Gastroesophageal sphincter (tissue), 4 donors: ENCODE results near the gene PPP1R14B. TPM values are rescaled to one million over a fixed set of nuclear protein-coding genes. Genes with fewer than 3 reads are reported as not detected.
"Not testable (repeated sequence)": the region's sequence is repeated elsewhere in the genome, so short reads cannot be mapped to it uniquely, and the experiment has no call there.

ENCODE experiments used
- ATAC-seq: fragments of 150-250 bp; one replicate; pipeline ENCODE4 v1.9.1; 2016; ENCODE audit warnings: mild to moderate bottlenecking, moderate library complexity
- H3K27ac ChIP-seq, 4 donors: fragments of 200-600 bp; sonication (generic) in 3 of 4; 1 replicate in 3 of 4; 2 replicates in 1 of 4; pipeline ENCODE4 v1.5.1; 2016 to 2019
- H3K27me3 ChIP-seq: fragments of 200-600 bp; sonication (generic); one replicate; pipeline ENCODE4 v1.5.1; 2019
- H3K36me3 ChIP-seq, 2 donors: fragments of 200-600 bp; sonication (generic); one replicate each; pipeline ENCODE4 v1.5.1; 2019; ENCODE audit warnings: control low read depth in 1 of 2
- H3K4me1 ChIP-seq, 3 donors: fragments of 200-600 bp; sonication (generic); 1 replicate in 2 of 3; 2 replicates in 1 of 3; pipeline ENCODE4 v1.5.1; 2016 to 2019; ENCODE audit warnings: control low read depth in 2 of 3
- H3K4me3 ChIP-seq, 2 donors: fragments of 200-600 bp; sonication (generic); one replicate each; pipeline ENCODE4 v1.5.1; 2019; ENCODE audit warnings: mild to moderate bottlenecking in 1 of 2, moderate library complexity in 1 of 2
- H3K9me3 ChIP-seq, 3 donors: fragments of 200-600 bp; sonication (generic); one replicate each; pipeline ENCODE4 v1.5.1; 2017 to 2019; ENCODE audit warnings: control low read depth in 2 of 3
- EP300 ChIP-seq: sonication (generic); formaldehyde crosslinking; IDR thresholded peaks from one replicate; pipeline ENCODE4 v1.6.1; 2017; ENCODE audit warnings: antibody characterized with exemption, mild to moderate bottlenecking
- POLR2A ChIP-seq, 2 donors: fragments of 450-650 bp; IDR thresholded peaks; one replicate each; pipeline ENCODE4 v1.6.1; 2017; ENCODE audit warnings: antibody characterized with exemption in 2 of 2, mild to moderate bottlenecking in 2 of 2, moderate library complexity in 1 of 2
- POLR2AphosphoS5 ChIP-seq: sonication (generic); formaldehyde crosslinking; IDR thresholded peaks from one replicate; pipeline ENCODE4 v1.6.1; 2017; ENCODE audit warnings: antibody characterized with exemption
- WGBS, 2 donors: methylation state at CpG; one replicate each; pipeline ENCODE4 v1.1.5; 2018; ENCODE audit warnings: low coverage in 1 of 2; 5-methylcytosine and 5-hydroxymethylcytosine counted together
- total RNA-seq, 4 donors: library from RNA; depleted of rRNA; stranded (reverse); fragments of >200 nt; gene quantifications; one replicate each; pipeline ENCODE4 v1.1.0, GENCODE V29; 2016
- TF ChIP-seq, protein P1 (sequence below), 4 experiments: fragments of 200-600 bp in 2 of 4; fragments of 450-650 bp in 2 of 4; sonication (generic) in 1 of 4; IDR thresholded peaks; one replicate each; pipeline ENCODE4 v1.5.1; 2017 to 2019; ENCODE audit warnings: antibody characterized with exemption in 4 of 4, mild to moderate bottlenecking in 2 of 4, moderate library complexity in 2 of 4

Gene PPP1R14B
- total RNA-seq, 4 donors from 2014 or later: 37.2 to 123 (median 70.9) TPM

DNA sequence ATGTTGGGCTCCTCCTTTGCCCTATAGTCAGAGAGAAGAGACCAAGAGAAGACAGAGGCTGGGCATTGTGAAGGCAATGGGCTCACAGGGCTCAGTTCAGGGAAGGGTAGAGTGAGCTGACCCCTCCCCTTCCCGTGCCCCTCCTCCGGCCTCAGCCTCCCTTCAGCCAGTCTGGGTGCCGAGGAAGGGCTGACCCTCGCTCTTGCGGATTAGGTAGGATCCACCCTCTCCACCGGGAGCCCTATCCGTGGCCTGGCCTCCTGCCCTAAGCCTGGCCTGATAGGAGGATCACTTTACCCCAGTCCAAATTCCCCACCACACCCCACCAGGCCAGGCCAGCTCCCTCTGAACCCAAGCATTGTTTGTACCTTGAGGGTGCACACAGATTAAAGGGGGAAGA is 1.8 kb upstream of the PPP1R14B start:
- H3K4me3 ChIP-seq: no peak overlapping the region
- 60 to 71% methylated on average over 4 of the region's 7 CpGs for WGBS, 2 donors
- no peak overlapping the region for H3K27ac ChIP-seq
- TF ChIP-seq, protein P1, sequence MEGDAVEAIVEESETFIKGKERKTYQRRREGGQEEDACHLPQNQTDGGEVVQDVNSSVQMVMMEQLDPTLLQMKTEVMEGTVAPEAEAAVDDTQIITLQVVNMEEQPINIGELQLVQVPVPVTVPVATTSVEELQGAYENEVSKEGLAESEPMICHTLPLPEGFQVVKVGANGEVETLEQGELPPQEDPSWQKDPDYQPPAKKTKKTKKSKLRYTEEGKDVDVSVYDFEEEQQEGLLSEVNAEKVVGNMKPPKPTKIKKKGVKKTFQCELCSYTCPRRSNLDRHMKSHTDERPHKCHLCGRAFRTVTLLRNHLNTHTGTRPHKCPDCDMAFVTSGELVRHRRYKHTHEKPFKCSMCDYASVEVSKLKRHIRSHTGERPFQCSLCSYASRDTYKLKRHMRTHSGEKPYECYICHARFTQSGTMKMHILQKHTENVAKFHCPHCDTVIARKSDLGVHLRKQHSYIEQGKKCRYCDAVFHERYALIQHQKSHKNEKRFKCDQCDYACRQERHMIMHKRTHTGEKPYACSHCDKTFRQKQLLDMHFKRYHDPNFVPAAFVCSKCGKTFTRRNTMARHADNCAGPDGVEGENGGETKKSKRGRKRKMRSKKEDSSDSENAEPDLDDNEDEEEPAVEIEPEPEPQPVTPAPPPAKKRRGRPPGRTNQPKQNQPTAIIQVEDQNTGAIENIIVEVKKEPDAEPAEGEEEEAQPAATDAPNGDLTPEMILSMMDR (IDR thresholded peaks at IDR 0.05): no peak
- no peak for TF ChIP-seq POLR2AphosphoS5
- TF ChIP-seq EP300: no peak
- TF ChIP-seq POLR2A (IDR thresholded peaks at IDR 0.05): no peak
- H3K4me1 ChIP-seq: peaks cover 0 to 59% (median 44%) of the 10 kb centered on the region in 3 donors
- H3K9me3 ChIP-seq: no peaks in the 10 kb centered on the region
- H3K27me3 ChIP-seq: no peaks in the 10 kb centered on the region
- no peak for ATAC-seq
- peaks cover 0 to 8% of the 10 kb centered on the region in 2 donors for H3K36me3 ChIP-seq

DNA sequence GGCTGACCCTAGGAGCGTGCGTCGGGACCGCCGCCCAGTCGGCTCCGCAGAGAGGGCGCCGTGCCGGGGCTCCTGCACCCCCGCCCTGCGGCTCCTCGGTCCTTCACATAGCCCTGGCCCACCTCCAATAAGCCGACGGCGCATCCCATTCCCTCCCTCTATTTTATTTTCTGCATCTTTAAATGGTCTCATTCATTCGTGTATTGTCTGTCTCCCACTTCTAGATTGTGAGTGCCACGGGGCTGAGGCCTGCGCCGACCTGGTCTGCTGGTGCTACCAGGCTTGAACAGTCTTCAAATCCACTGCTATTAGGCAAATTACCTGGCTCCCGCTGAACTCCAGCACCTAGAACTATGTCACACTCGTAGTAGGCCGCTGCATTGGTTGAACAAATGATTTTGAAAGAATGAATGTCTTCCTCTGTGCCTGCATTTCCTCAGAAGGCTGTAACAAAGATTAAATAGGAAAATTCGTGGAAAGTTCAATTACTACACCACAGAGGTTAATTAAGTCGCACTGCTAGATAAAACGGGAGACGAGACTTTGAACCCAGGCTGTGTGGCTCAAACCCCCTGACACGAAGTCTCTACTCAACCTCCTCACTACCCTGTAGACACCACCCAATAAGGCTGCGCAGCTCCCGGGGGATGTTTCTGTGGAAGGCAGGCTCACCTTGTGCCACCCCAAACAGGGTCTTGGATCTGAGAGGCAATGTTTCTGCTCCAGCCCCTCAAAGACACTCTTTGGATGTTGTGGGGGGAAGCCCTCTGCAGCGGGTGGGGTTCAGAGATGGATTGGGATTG is 1.2 kb upstream of the PPP1R14B start:
- H3K4me3 ChIP-seq: peak overlapping the region; percentile 55 to 69
- H3K27ac ChIP-seq: peak overlapping the region in 3 of 4 donors; percentile 87 to 92 (median 88)
- no peaks in the 10 kb centered on the region for H3K27me3 ChIP-seq
- WGBS, 2 donors: 21 to 69% methylated on average over 9 to 24 of the region's 31 CpGs
- peaks cover 0 to 15% of the 10 kb centered on the region in 2 donors for H3K36me3 ChIP-seq
- no peaks in the 10 kb centered on the region for H3K9me3 ChIP-seq
- no peak for ATAC-seq
- peaks cover 0 to 59% (median 44%) of the 10 kb centered on the region in 3 donors for H3K4me1 ChIP-seq
- no peak for TF ChIP-seq POLR2A (IDR thresholded peaks at IDR 0.05)
- TF ChIP-seq, protein P1 (IDR thresholded peaks at IDR 0.05): no peak
- TF ChIP-seq EP300: no peak
- TF ChIP-seq POLR2AphosphoS5: no peak

DNA sequence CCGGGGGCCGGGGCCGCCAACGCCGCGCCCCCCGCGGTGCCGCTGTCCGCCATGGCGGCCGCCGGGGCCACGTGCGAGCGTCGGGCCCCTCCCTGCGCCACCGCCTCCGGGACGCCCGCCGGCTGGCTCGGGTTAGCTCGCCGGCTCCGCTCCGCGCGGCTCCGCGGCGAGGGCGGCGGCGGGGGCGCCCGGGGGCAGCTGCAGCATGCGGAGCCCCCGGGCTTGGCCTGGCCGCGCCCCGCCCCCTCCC is 197 bp downstream of the PPP1R14B start:
- H3K9me3 ChIP-seq, H3K27me3 ChIP-seq: not testable (repeated sequence)
- peaks cover 0 to 58% (median 43%) of the 10 kb centered on the region in 3 donors for H3K4me1 ChIP-seq
- peak overlapping the region in 3 of 4 donors; percentile 87 to 92 (median 88) for H3K27ac ChIP-seq
- WGBS, 2 donors: no CpG with 5 or more reads among the region's 43 CpGs
- peak overlapping the region; percentile 55 to 69 for H3K4me3 ChIP-seq
- peaks cover 0 to 15% of the 10 kb centered on the region in 2 donors for H3K36me3 ChIP-seq
- peak; percentile 6 for ATAC-seq

DNA sequence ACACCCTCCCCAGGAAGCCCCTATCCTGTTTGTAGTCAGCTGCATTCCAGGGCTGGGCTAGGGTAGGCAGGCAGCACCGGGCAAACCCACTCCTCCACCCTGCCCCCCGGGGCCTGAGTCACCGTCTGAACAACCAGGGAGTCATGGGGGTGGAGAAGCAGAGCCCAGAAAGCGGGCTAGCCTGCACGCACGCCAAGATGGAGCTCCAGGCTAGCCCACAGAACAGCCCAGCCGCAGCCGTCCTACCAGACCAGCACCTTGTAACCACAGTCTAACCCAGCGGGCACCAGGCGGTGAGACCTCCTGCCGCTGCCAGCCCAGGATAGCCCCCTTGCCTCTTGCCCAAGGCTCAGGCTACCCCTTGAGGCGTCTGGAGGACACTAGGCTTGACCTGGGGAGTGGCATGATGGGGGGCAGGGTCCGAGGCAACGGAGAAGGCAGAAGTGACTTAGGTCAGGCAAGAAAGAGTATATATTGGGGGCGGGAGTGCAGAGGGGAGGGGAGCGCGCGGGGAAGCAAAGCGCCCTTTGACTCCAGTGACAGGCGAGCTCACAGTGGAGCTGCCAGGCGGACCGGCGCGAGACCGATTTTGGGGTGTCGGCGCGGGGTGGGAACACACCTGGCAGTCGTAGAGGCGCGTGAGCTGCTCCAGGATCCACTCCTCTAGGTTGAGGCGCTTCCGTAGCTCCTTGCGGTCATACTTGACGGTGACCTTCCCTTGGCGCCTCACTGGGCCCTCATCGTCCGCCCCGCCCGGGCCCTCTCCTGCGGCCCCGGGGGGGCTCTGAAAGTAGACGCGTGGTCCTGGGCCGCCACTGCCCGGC is 734 bp downstream of the PPP1R14B start:
- peaks cover 0 to 55% (median 43%) of the 10 kb centered on the region in 3 donors for H3K4me1 ChIP-seq
- peaks cover 0 to 15% of the 10 kb centered on the region in 2 donors for H3K36me3 ChIP-seq
- no peaks in the 10 kb centered on the region for H3K27me3 ChIP-seq
- H3K27ac ChIP-seq: peak overlapping the region; percentile 22 to 92 (median 88)
- no peaks in the 10 kb centered on the region for H3K9me3 ChIP-seq
- WGBS, 2 donors: 0% methylated on average over 2 to 18 of the region's 46 CpGs
- H3K4me3 ChIP-seq: peak overlapping the region; percentile 52 to 69
- TF ChIP-seq, protein P1 (IDR thresholded peaks at IDR 0.05): no peak
- TF ChIP-seq EP300 (no peak), POLR2AphosphoS5 (peak; percentile 5), POLR2A (IDR thresholded peaks at IDR 0.05) (no peak)
- no peak for ATAC-seq

DNA sequence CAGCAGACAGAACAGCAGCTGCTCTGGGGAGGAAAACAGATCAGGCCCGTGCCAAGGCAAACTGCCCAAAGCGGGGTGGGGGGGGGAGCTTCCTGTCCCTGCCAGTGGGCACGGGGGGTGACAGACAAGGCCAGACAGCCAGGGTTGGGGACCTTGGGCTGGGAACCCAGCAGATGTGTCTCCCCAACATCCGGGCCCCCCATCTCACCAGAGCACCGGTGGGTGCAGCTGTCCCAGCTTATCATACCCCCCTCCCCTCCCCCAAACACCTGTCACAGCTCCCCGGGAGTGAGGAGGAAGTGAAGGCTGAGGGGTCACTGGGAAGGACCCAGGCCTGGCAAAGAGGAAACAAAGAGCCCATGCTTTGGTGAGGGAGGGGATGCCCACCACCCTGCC is 1.3 kb downstream of the PPP1R14B start:
- no peak for TF ChIP-seq POLR2AphosphoS5
- no peak for TF ChIP-seq POLR2A (IDR thresholded peaks at IDR 0.05)
- TF ChIP-seq EP300: no peak
- TF ChIP-seq, protein P1 (IDR thresholded peaks at IDR 0.05): no peak
- no CpG with 5 or more reads among the region's 6 CpGs for WGBS, 2 donors
- ATAC-seq: no peak
- Histone ChIP-seq H3K36me3 (peaks cover 0 to 15% of the 10 kb centered on the region in 2 donors), H3K27me3 (no peaks in the 10 kb centered on the region), H3K9me3 (no peaks in the 10 kb centered on the region), H3K4me1 (peaks cover 0 to 51% (median 38%) of the 10 kb centered on the region in 3 donors), H3K4me3 (peak overlapping the region; percentile 52 to 69), H3K27ac (peak overlapping the region; percentile 22 to 92 (median 88))
